HepG2 (cell line): ENCODE results near the gene CTNNA2. TPM values are rescaled to one million over a fixed set of nuclear protein-coding genes. Genes with fewer than 3 reads are reported as not detected.

ENCODE experiments used
- ATAC-seq: fragments of 200-7000 bp; cut with Tn5 transposase; 3 replicates; pipeline ENCODE4 v1.9.1; 2020; ENCODE audit warnings: mild to moderate bottlenecking, moderate library complexity
- BruUV-seq: library from RNA; stranded (reverse); fragments of 400-500 nt; replicated peaks from 2 replicates; lab custom pipeline; 2021; lab: Mats Ljungman, UMichigan
- CTCF ChIA-PET: fragments of 300-600 bp; formaldehyde crosslinking; extraction: SDS; loops from one replicate; lab custom pipeline; 2021; ENCODE audit warnings: low total read pairs, inconsistent platforms, low intra/inter-chr PET ratio; lab: Yijun Ruan, JAX
- POLR2A ChIA-PET: fragments of 350-600 bp; sonication (Branson Sonifier 250); formaldehyde crosslinking; loops from one replicate; lab custom pipeline; 2020; ENCODE audit warnings: antibody characterized with exemption, inconsistent platforms; lab: Yijun Ruan, JAX
- DNase-seq: peaks from one replicate; pipeline ENCODE4 v3.0.0-alpha.2; 2015; ENCODE audit warnings: low spot score
- FAIRE-seq: peaks from 3 replicates; lab custom pipeline; 2011; peaks lifted over from hg19 to GRCh38; lab: Jason Lieb, UNC
- H2AFZ ChIP-seq: one replicate; pipeline ENCODE4 v1.6.1; 2011; ENCODE audit warnings: low read length, inconsistent platforms
- H3K27ac ChIP-seq: fragments of 300-600 bp; 3 replicates; pipeline ENCODE4 v1.8.0; 2011; ENCODE audit warnings: mixed run types, mild to moderate bottlenecking, mixed read lengths, low read length, inconsistent platforms; ENCODE audit not compliant: insufficient read depth; ENCODE audit errors: extremely low read length
- H3K27me3 ChIP-seq, 2 experiments: fragments of 200-600 bp in 1 of 2; 2 replicates in 1 of 2; 3 replicates in 1 of 2; pipeline versions ENCODE4 v1.6.0 to v1.8.0; 2011; ENCODE audit warnings: low read length in 2 of 2, mild to moderate bottlenecking in 2 of 2, moderate library complexity in 2 of 2, inconsistent platforms in 1 of 2; ENCODE audit not compliant: insufficient read depth in 2 of 2, control insufficient read depth in 1 of 2
- H3K36me3 ChIP-seq, 2 experiments: fragments of 200-600 bp in 1 of 2; replicated peaks in 1 of 2; 2 replicates in 1 of 2; 3 replicates in 1 of 2; pipeline versions ENCODE4 v1.5.1 to v1.8.0; 2011; ENCODE audit warnings: low read length in 2 of 2, inconsistent platforms in 1 of 2; ENCODE audit not compliant: insufficient read depth in 2 of 2, control insufficient read depth in 1 of 2
- H3K4me1 ChIP-seq: 2 replicates; pipeline ENCODE4 v1.5.1; 2012; ENCODE audit warnings: low read length, inconsistent platforms; ENCODE audit not compliant: insufficient read depth
- H3K4me2 ChIP-seq: 2 replicates; pipeline ENCODE4 v1.6.0; 2011; ENCODE audit warnings: low read depth, low read length, inconsistent platforms
- H3K4me3 ChIP-seq, 3 experiments: fragments of 200-600 bp in 1 of 3; sonication (generic), shearing (Covaris generic) in 1 of 3; replicated peaks in 1 of 3; 2 replicates each; pipeline ENCODE4 v1.5.1; 2011 to 2016; ENCODE audit warnings: low read length in 3 of 3, inconsistent platforms in 2 of 3, low read depth in 2 of 3, mild to moderate bottlenecking in 2 of 3, control low read depth in 1 of 3, mixed read lengths in 1 of 3; ENCODE audit not compliant: insufficient read depth in 1 of 3
- H3K79me2 ChIP-seq: one replicate; pipeline ENCODE4 v1.6.1; 2011; ENCODE audit warnings: low read length, inconsistent platforms; ENCODE audit not compliant: insufficient read depth
- H3K9ac ChIP-seq: 2 replicates; pipeline ENCODE4 v1.6.0; 2011; ENCODE audit warnings: mild to moderate bottlenecking, low read depth, low read length, inconsistent platforms; ENCODE audit not compliant: insufficient read depth
- H3K9me3 ChIP-seq: 2 replicates; pipeline ENCODE4 v1.5.1; 2012; ENCODE audit warnings: mild to moderate bottlenecking, low read length
- H4K20me1 ChIP-seq: 2 replicates; pipeline ENCODE4 v1.6.0; 2011; ENCODE audit warnings: inconsistent platforms, mild to moderate bottlenecking, low read length, moderate library complexity; ENCODE audit not compliant: insufficient read depth
- CBX5 ChIP-seq: sonication (generic); formaldehyde crosslinking; IDR thresholded peaks from 2 replicates; pipeline ENCODE4 v1.4.0; 2020; ENCODE audit warnings: missing genetic modification reagents, borderline replicate concordance
- FOXC1 ChIP-seq: sonication (generic); formaldehyde crosslinking; IDR thresholded peaks from 2 replicates; pipeline ENCODE4 v1.8.0; 2022; ENCODE audit warnings: mild to moderate bottlenecking, missing genetic modification reagents, borderline replicate concordance
- JUN ChIP-seq: sonication (generic); formaldehyde crosslinking; IDR thresholded peaks from 2 replicates; pipeline ENCODE4 v1.4.0; 2020; ENCODE audit warnings: mild to moderate bottlenecking, missing genetic modification reagents
- KAT2B ChIP-seq: fragments of 150-350 bp; IDR thresholded peaks from 2 replicates; pipeline ENCODE4 v1.6.1; 2014; ENCODE audit warnings: low read depth, low read length, borderline replicate concordance
- SMARCE1 ChIP-seq: fragments of 450-650 bp; IDR thresholded peaks from 2 replicates; pipeline ENCODE4 v1.6.1; 2017; ENCODE audit warnings: borderline replicate concordance
- ZNF10 ChIP-seq: sonication (generic); formaldehyde crosslinking; IDR thresholded peaks from 2 replicates; pipeline ENCODE4 v1.4.0; 2020; ENCODE audit warnings: mild to moderate bottlenecking, low read depth, missing genetic modification reagents, borderline replicate concordance
- ZNF615 ChIP-seq: sonication (generic); formaldehyde crosslinking; IDR thresholded peaks from 2 replicates; pipeline ENCODE4 v1.5.0; 2020; ENCODE audit warnings: mild to moderate bottlenecking, missing genetic modification reagents, borderline replicate concordance
- in situ Hi-C: cut with HindIII; loops from 2 replicates; pipeline ENCODE4 v1.10.0; 2017; ENCODE audit warnings: low pct_unique_long_range_greater_than_20kb; ENCODE audit not compliant: extremely low pct_ligation_motif_present
- intact Hi-C: fragments of 100-400 bp; cut with micrococcal nuclease; formaldehyde crosslinking; loops from one replicate; pipeline ENCODE4 v1.10.0; 2022; ENCODE audit not compliant: unreplicated experiment
- polyA plus RNA-seq, 8 experiments: library from polyadenylated mRNA; depleted of rRNA in 3 of 8; stranded (reverse) in 7 of 8; unstranded in 1 of 8; fragments of >200 nt; fragmentation: Illumina TruSeq in 4 of 8; extraction: Trizol in 4 of 8; gene quantifications; 2 replicates each; pipeline versions ENCODE4 v1.2.1 to v1.2.3, GENCODE V29; 2011 to 2016; ENCODE audit warnings: low read depth in 4 of 8, missing spikeins in 1 of 8, mixed read lengths in 1 of 8; ENCODE audit not compliant: insufficient read depth in 1 of 8
- total RNA-seq, 5 experiments: library from RNA; depleted of rRNA; stranded (reverse); fragments of >200 nt; fragmentation: Illumina TruSeq; extraction: Trizol; gene quantifications; 2 replicates each; pipeline ENCODE4 v1.2.3, GENCODE V29; 2016; ENCODE audit warnings: low read depth in 1 of 5
- TF ChIP-seq, protein P1 (sequence below): sonication (generic); formaldehyde crosslinking; conservative IDR thresholded peaks from 2 replicates; pipeline ENCODE4 v1.4.0; 2020; ENCODE audit warnings: mild to moderate bottlenecking, missing genetic modification reagents, moderate library complexity
- TF ChIP-seq, protein P2 (sequence below): conservative IDR thresholded peaks from 2 replicates; pipeline ENCODE4 v1.6.1; 2018; ENCODE audit warnings: missing genetic modification reagents
- TF ChIP-seq, protein P3 (sequence below): IDR thresholded peaks from 2 replicates; pipeline ENCODE4 v1.6.1; 2016; ENCODE audit warnings: missing genetic modification reagents, missing compliant biosample characterization
- TF ChIP-seq, protein P4 (sequence below): sonication (generic); formaldehyde crosslinking; IDR thresholded peaks from 2 replicates; pipeline ENCODE4 v1.5.1; 2020; ENCODE audit warnings: mild to moderate bottlenecking, missing genetic modification reagents
- TF ChIP-seq, protein P5 (sequence below): sonication (generic); formaldehyde crosslinking; IDR thresholded peaks from 2 replicates; pipeline ENCODE4 v1.4.0; 2020; ENCODE audit warnings: missing genetic modification reagents

Gene CTNNA2
- total and polyA plus RNA-seq, 2 of the 13 experiments (the other 11 are each of a cell fraction or from before 2014, with no cell fraction given), result not detected

DNA sequence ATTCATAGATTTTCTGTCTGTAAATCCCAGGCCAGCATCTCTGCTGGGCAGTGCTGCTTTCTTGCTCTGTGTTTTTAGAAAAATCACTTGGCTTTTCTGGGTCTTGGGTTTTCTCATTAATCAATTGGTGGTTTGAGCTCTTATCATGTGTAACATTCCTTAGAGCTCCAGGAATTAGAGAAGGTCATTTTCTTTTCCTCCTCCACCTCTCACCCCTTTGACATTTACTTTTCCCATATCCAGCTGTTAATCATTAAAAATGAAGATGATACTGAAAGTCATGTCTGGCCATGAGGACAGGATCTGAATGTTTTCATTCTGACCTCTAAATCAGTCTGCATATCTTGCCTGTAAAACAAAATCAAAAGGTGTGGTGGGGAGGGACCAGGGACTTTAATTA lies 680.7 kb downstream of the CTNNA2 start:
- no peaks in the 10 kb centered on the region for H3K36me3 ChIP-seq
- no peaks in the 10 kb centered on the region for H3K79me2 ChIP-seq
- no TSS peak for BruUV-seq
- H3K4me2 ChIP-seq, result no peak overlapping the region
- intact Hi-C loops, result no loop called here
- no peak overlapping the region for H3K9ac ChIP-seq
- no peak overlapping the region for H3K27ac ChIP-seq
- peaks cover 12% of the 10 kb centered on the region; the same call in 1 of the 2 replicates for H3K9me3 ChIP-seq
- ChIA-PET POLR2A (no interaction called here), CTCF (no interaction called here)
- H3K27me3 ChIP-seq, result no peaks in the 10 kb centered on the region
- no peak overlapping the region for H2AFZ ChIP-seq
- in situ Hi-C loops, result no loop called here
- no peak overlapping the region for H3K4me3 ChIP-seq
- no peak for ATAC-seq
- DNase-seq, result no peak
- no peaks in the 10 kb centered on the region for H4K20me1 ChIP-seq
- FAIRE-seq, result no peak
- H3K4me1 ChIP-seq, result no peaks in the 10 kb centered on the region
- TF ChIP-seq, protein P1, sequence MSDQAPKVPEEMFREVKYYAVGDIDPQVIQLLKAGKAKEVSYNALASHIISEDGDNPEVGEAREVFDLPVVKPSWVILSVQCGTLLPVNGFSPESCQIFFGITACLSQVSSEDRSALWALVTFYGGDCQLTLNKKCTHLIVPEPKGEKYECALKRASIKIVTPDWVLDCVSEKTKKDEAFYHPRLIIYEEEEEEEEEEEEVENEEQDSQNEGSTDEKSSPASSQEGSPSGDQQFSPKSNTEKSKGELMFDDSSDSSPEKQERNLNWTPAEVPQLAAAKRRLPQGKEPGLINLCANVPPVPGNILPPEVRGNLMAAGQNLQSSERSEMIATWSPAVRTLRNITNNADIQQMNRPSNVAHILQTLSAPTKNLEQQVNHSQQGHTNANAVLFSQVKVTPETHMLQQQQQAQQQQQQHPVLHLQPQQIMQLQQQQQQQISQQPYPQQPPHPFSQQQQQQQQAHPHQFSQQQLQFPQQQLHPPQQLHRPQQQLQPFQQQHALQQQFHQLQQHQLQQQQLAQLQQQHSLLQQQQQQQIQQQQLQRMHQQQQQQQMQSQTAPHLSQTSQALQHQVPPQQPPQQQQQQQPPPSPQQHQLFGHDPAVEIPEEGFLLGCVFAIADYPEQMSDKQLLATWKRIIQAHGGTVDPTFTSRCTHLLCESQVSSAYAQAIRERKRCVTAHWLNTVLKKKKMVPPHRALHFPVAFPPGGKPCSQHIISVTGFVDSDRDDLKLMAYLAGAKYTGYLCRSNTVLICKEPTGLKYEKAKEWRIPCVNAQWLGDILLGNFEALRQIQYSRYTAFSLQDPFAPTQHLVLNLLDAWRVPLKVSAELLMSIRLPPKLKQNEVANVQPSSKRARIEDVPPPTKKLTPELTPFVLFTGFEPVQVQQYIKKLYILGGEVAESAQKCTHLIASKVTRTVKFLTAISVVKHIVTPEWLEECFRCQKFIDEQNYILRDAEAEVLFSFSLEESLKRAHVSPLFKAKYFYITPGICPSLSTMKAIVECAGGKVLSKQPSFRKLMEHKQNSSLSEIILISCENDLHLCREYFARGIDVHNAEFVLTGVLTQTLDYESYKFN (CRISPR knock-in tag), result no peak
- TF ChIP-seq KAT2B (no peak), FOXC1 (CRISPR knock-in tag) (no peak), CBX5 (CRISPR knock-in tag) (no peak), JUN (no peak), SMARCE1 (no peak), ZNF10 (CRISPR knock-in tag) (no peak), ZNF615 (CRISPR knock-in tag) (no peak)
- TF ChIP-seq, protein P2, sequence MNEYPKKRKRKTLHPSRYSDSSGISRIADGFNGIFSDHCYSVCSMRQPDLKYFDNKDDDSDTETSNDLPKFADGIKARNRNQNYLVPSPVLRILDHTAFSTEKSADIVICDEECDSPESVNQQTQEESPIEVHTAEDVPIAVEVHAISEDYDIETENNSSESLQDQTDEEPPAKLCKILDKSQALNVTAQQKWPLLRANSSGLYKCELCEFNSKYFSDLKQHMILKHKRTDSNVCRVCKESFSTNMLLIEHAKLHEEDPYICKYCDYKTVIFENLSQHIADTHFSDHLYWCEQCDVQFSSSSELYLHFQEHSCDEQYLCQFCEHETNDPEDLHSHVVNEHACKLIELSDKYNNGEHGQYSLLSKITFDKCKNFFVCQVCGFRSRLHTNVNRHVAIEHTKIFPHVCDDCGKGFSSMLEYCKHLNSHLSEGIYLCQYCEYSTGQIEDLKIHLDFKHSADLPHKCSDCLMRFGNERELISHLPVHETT, result no peak
- TF ChIP-seq, protein P3, sequence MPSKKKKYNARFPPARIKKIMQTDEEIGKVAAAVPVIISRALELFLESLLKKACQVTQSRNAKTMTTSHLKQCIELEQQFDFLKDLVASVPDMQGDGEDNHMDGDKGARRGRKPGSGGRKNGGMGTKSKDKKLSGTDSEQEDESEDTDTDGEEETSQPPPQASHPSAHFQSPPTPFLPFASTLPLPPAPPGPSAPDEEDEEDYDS (CRISPR knock-in tag), result no peak
- TF ChIP-seq, protein P4, sequence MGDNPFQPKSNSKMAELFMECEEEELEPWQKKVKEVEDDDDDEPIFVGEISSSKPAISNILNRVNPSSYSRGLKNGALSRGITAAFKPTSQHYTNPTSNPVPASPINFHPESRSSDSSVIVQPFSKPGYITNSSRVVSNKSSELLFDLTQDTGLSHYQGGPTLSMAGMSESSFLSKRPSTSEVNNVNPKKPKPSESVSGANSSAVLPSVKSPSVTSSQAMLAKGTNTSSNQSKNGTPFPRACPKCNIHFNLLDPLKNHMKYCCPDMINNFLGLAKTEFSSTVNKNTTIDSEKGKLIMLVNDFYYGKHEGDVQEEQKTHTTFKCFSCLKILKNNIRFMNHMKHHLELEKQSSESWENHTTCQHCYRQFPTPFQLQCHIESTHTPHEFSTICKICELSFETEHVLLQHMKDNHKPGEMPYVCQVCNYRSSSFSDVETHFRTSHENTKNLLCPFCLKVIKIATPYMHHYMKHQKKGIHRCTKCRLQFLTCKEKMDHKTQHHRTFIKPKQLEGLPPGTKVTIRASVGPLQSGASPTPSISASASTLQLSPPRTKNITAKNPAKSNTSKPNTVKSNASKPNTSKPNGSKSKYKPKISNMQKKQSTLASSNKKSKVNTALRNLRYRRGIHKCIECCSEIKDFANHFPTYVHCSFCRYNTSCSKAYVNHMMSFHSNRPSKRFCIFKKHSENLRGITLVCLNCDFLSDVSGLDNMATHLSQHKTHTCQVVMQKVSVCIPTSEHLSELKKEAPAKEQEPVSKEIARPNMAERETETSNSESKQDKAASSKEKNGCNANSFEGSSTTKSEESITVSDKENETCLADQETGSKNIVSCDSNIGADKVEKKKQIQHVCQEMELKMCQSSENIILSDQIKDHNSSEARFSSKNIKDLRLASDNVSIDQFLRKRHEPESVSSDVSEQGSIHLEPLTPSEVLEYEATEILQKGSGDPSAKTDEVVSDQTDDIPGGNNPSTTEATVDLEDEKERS (CRISPR knock-in tag), result no peak
- TF ChIP-seq, protein P5, sequence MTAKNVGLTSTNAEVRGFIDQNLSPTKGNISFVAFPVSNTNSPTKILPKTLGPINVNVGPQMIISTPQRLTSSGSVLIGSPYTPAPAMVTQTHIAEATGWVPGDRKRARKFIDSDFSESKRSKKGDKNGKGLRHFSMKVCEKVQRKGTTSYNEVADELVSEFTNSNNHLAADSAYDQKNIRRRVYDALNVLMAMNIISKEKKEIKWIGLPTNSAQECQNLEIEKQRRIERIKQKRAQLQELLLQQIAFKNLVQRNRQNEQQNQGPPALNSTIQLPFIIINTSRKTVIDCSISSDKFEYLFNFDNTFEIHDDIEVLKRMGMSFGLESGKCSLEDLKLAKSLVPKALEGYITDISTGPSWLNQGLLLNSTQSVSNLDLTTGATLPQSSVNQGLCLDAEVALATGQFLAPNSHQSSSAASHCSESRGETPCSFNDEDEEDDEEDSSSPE (CRISPR knock-in tag), result no peak
